ENCODE data around the gene TMEM254.

DNA sequence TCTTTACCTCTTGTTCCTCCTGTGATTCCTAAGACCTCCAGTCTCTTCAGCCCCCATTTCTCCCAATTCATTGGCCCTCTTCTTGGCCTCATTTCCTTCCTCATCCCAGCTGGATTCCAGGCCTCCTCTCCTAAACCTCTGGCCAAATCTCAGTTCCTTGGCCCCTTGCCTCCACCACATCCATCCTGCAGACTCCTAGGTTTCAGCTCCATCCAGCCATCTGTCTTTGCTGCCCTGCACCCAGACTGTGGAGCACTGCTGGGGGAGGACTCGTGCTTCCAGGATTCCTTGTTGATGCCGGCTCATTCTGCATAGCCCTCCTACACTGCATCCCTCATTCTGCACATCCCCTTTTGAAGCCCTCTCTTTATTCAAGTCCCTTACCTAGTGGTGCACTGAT lies 60.8 kb downstream of the TMEM254 start:
- TF ChIP-seq CTCF (IDR thresholded peaks at IDR 0.05; ENCODE audit: low read depth, low read length, poor library complexity, severe bottlenecking) (no peak), EZH2phosphoT487 (IDR thresholded peaks at IDR 0.05; ENCODE audit: borderline replicate concordance, low read length) (no peak)
